ENCODE measurements around the gene VSTM2L.

Gene VSTM2L

DNA sequence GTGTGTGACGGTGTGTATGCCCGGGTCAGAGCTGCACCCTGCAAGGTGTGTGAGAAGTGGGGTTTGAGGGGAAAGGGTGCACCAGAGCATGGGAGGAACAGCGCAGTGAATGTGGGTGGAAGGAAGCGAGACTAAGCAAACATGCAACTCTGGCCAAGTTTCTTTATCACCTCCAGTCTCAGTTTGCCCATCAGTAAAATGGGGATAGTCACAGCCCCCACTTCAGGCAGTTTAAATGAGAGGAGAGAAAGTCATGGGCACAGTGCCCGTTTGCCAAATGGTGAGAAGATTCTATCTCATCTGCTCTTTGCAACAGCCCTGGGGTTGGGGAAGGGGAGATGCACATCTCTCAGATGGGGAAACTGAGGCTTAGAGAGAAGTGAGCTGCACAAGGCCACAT is 12.8 kb upstream of the VSTM2L start:
- TF ChIP-seq CTCF (IDR thresholded peaks at IDR 0.05) (no peak), ZFX (IDR thresholded peaks at IDR 0.05; ENCODE audit: borderline replicate concordance) (no peak)
- no peak overlapping the region for H3K27ac ChIP-seq

- TF ChIP-seq CTCF (IDR thresholded peaks at IDR 0.05): no peak
- TF ChIP-seq ZFX (IDR thresholded peaks at IDR 0.05; ENCODE audit: borderline replicate concordance): no peak
- H3K27ac ChIP-seq: no peak overlapping the region
These were observed 12.3 kb upstream of the VSTM2L start for GRCh38 chr20:37890643-37891042.

- TF ChIP-seq CTCF (IDR thresholded peaks at IDR 0.05) (no peak), ZFX (IDR thresholded peaks at IDR 0.05; ENCODE audit: borderline replicate concordance) (no peak)
- no peak overlapping the region for H3K27ac ChIP-seq
These were observed 10.9 kb upstream of the VSTM2L start for GRCh38 chr20:37892001-37892400.

- no peak for TF ChIP-seq ZFX (IDR thresholded peaks at IDR 0.05; ENCODE audit: borderline replicate concordance)
- TF ChIP-seq CTCF (IDR thresholded peaks at IDR 0.05): no peak
- H3K27ac ChIP-seq: no peak overlapping the region
These were observed 9.2 kb upstream of the VSTM2L start for GRCh38 chr20:37893566-37894241.

GRCh38 chr20:37894454-37894853 is 8.5 kb upstream of the VSTM2L start:
- H3K27ac ChIP-seq: no peak overlapping the region
- TF ChIP-seq ZFX (IDR thresholded peaks at IDR 0.05; ENCODE audit: borderline replicate concordance): no peak
- no peak for TF ChIP-seq CTCF (IDR thresholded peaks at IDR 0.05)

- H3K27ac ChIP-seq: no peak overlapping the region
- TF ChIP-seq ZFX (IDR thresholded peaks at IDR 0.05; ENCODE audit: borderline replicate concordance) (no peak), CTCF (IDR thresholded peaks at IDR 0.05) (no peak)
These were observed 7.8 kb upstream of the VSTM2L start for GRCh38 chr20:37895166-37895565.

DNA sequence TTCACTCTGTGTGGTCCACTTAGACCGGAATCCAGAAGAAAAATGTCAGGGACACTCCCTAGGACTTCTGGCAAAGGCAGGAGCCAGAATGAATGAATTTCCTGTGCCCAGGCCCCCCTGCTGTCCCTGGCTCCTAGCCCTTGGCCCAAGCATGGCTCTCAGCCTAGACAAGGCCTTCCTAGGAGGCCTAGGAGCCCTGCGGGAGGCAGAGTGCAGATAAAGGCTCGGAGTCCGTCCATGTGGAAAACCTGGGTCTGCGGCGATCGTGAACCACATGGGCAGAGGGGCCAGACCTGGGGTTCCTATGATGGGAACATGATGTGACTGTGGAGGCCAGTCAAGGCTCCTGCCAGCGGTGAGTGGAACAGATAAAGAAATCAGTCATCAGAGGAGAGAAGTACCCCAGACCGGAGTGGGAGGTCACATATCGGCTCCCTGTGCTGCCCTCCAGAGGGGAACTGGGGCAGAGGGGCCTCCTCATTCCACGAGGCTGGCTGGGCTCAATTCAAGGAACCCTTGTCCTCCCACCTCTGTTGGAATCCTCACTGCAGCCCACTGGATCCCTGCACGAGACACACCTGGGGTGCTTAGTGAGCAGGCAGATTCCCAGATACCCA is 5.9 kb upstream of the VSTM2L start:
- no peak overlapping the region for H3K27ac ChIP-seq
- TF ChIP-seq CTCF (IDR thresholded peaks at IDR 0.05) (no peak), ZFX (IDR thresholded peaks at IDR 0.05; ENCODE audit: borderline replicate concordance) (no peak)

All from 22Rv1 (cell line).